H1 (cell line): ENCODE results near the gene PRSS50. TPM values are rescaled to one million over a fixed set of nuclear protein-coding genes. Genes with fewer than 3 reads are reported as not detected.

Experiments used
- EGR1 ChIP-seq: IDR thresholded peaks from 2 replicates; pipeline ENCODE4 v1.6.1; 2011; ENCODE audit warnings: low read depth, low read length, borderline replicate concordance
- GABPA ChIP-seq: IDR thresholded peaks from 2 replicates; pipeline ENCODE4 v1.6.1; 2011; ENCODE audit warnings: mild to moderate bottlenecking, low read length, moderate library complexity, borderline replicate concordance; ENCODE audit not compliant: insufficient read depth
- POLR2A ChIP-seq, 2 experiments: IDR thresholded peaks; 1 replicate in 1 of 2; 2 replicates in 1 of 2; pipeline ENCODE4 v1.6.1; 2011; ENCODE audit warnings: low read depth in 2 of 2, low read length in 2 of 2, mild to moderate bottlenecking in 2 of 2; ENCODE audit errors: control extremely low read depth in 1 of 2
- RXRA ChIP-seq: IDR thresholded peaks from 2 replicates; pipeline ENCODE4 v1.6.1; 2011; ENCODE audit warnings: low read depth, mild to moderate bottlenecking, low read length, moderate library complexity; ENCODE audit not compliant: insufficient read depth
- SP4 ChIP-seq: IDR thresholded peaks from 2 replicates; pipeline ENCODE4 v1.6.1; 2012; ENCODE audit warnings: low read length, inconsistent platforms
- TAF1 ChIP-seq: IDR thresholded peaks from 2 replicates; pipeline ENCODE4 v1.6.1; 2011; ENCODE audit warnings: mild to moderate bottlenecking, low read depth, low read length
- TCF12 ChIP-seq: IDR thresholded peaks from 2 replicates; pipeline ENCODE4 v1.6.1; 2011; ENCODE audit warnings: low read depth, mild to moderate bottlenecking, low read length
- polyA plus RNA-seq, 7 experiments: library from polyadenylated mRNA; depleted of rRNA in 3 of 7; stranded (reverse) in 5 of 7; unstranded in 2 of 7; fragments of >200 nt in 5 of 7; fragments of 200-250 nt in 2 of 7; gene quantifications; 1 replicate in 5 of 7; 2 replicates in 1 of 7; 4 replicates in 1 of 7; pipeline versions ENCODE4 v1.2.1 to v1.2.3, GENCODE V29; 2011 to 2013; ENCODE audit warnings: missing spikeins in 2 of 7, mixed read lengths in 2 of 7
- total RNA-seq: library from RNA; stranded (reverse); fragmentation: NEBNext Ultra II Directional; extraction: Animal tissue kit (Norgen Biotek cat#: 25700); gene quantifications from 2 replicates; pipeline ENCODE4 v1.2.1, GENCODE V29; 2021
- TF ChIP-seq, protein P1 (sequence below): IDR thresholded peaks from 2 replicates; pipeline ENCODE4 v1.6.1; 2011; ENCODE audit warnings: low read length, improper control_type of control experiment

The PRSS50 gene
- total and polyA plus RNA-seq, 2 of the 8 experiments (the other 6 are each of a cell fraction or from before 2014, with no cell fraction given): 0.47 to 0.71 TPM

DNA sequence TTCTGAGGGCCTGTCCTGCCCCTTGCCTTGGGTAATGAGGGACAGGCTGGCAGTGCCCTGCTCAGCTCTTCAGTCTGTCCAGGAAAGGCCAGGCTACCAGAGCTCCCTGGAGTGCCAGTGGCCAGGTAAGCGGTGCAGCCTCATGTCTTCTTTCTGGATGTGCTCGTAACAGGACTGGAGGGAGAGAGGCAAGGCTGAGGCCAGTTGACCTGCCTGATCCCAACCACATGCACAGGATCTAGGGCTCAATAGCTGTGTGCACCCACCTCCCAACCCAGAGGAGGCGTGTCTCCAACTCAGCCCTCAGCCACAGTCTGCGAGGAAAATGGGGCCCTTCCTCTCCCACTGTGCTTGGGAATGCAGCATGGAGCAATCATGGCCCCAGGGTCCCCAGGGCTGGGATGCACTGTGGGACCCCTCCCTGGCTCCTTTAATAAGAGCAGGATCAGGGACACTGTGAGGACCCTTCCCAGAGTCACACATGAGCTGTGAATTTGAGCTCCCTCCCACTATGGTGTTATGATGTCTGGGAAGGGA lies 46.7 kb downstream of the PRSS50 start (continued):
- TF ChIP-seq EGR1 (no peak), TAF1 (no peak), SP4 (no peak), TCF12 (no peak), POLR2A (IDR thresholded peaks at IDR 0.05; ENCODE audit: control extremely low read depth in 1 of 2, low read depth in 2 of 2, low read length in 2 of 2) (no peak), RXRA (no peak), GABPA (no peak)
- TF ChIP-seq, protein P1, sequence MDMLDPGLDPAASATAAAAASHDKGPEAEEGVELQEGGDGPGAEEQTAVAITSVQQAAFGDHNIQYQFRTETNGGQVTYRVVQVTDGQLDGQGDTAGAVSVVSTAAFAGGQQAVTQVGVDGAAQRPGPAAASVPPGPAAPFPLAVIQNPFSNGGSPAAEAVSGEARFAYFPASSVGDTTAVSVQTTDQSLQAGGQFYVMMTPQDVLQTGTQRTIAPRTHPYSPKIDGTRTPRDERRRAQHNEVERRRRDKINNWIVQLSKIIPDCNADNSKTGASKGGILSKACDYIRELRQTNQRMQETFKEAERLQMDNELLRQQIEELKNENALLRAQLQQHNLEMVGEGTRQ: no peak
- TF ChIP-seq, all 59 proteins: peak for 0
